Trophoblast cell (in vitro differentiated cells and primary cell): ENCODE measurements around the gene TXLNG.

ENCODE experiments used
- DNase-seq, 2 donors: peaks; one replicate each; pipeline ENCODE4 v3.0.0-alpha.2; 2016
- H2AFZ ChIP-seq: 2 replicates; pipeline ENCODE4 v1.6.1; 2013; ENCODE audit warnings: low read length, moderate library complexity, mild to moderate bottlenecking; ENCODE audit not compliant: insufficient read depth, poor library complexity
- H2AK5ac ChIP-seq: 2 replicates; pipeline ENCODE4 v1.6.1; 2013; ENCODE audit warnings: mild to moderate bottlenecking, low read length
- H2BK120ac ChIP-seq: 2 replicates; pipeline ENCODE4 v1.6.1; 2013; ENCODE audit warnings: low read length, mild to moderate bottlenecking, moderate library complexity; ENCODE audit not compliant: insufficient read depth, poor library complexity
- H2BK12ac ChIP-seq: 2 replicates; pipeline ENCODE4 v1.6.1; 2013; ENCODE audit warnings: mild to moderate bottlenecking, low read length, moderate library complexity
- H2BK5ac ChIP-seq: 2 replicates; pipeline ENCODE4 v1.6.1; 2013; ENCODE audit warnings: low read length, low read depth, moderate library complexity, mild to moderate bottlenecking; ENCODE audit not compliant: poor library complexity
- H3K14ac ChIP-seq: 2 replicates; pipeline ENCODE4 v1.6.1; 2013; ENCODE audit warnings: mild to moderate bottlenecking, low read length
- H3K18ac ChIP-seq: 2 replicates; pipeline ENCODE4 v1.6.1; 2013; ENCODE audit warnings: mild to moderate bottlenecking, low read length
- H3K23ac ChIP-seq: 2 replicates; pipeline ENCODE4 v1.6.1; 2013; ENCODE audit warnings: low read length
- H3K27ac ChIP-seq: 2 replicates; pipeline ENCODE4 v1.5.1; 2013; ENCODE audit warnings: low read depth, mild to moderate bottlenecking, inconsistent platforms, low read length, moderate library complexity
- H3K27me3 ChIP-seq: 2 replicates; pipeline ENCODE4 v1.6.1; 2013; ENCODE audit warnings: inconsistent platforms, mild to moderate bottlenecking, low read length, moderate library complexity; ENCODE audit not compliant: insufficient read depth
- H3K36me3 ChIP-seq, 2 experiments: 1 replicate in 1 of 2; 2 replicates in 1 of 2; pipeline ENCODE4 v1.6.1; 2013; ENCODE audit warnings: low read length in 2 of 2, mild to moderate bottlenecking in 2 of 2, moderate library complexity in 1 of 2; ENCODE audit not compliant: insufficient read depth in 2 of 2, control insufficient read depth in 1 of 2
- H3K4ac ChIP-seq: 2 replicates; pipeline ENCODE4 v1.6.1; 2013; ENCODE audit warnings: low read depth, mild to moderate bottlenecking, low read length, moderate library complexity
- H3K4me1 ChIP-seq, 2 experiments: 1 replicate in 1 of 2; 2 replicates in 1 of 2; pipeline ENCODE4 v1.6.1; 2013; ENCODE audit warnings: low read length in 2 of 2, mild to moderate bottlenecking in 2 of 2, moderate library complexity in 1 of 2; ENCODE audit not compliant: insufficient read depth in 2 of 2, control insufficient read depth in 1 of 2
- H3K4me2 ChIP-seq: 2 replicates; pipeline ENCODE4 v1.6.1; 2013; ENCODE audit warnings: inconsistent platforms, mild to moderate bottlenecking, low read length, moderate library complexity
- H3K4me3 ChIP-seq: 2 replicates; pipeline ENCODE4 v1.5.1; 2013; ENCODE audit warnings: mild to moderate bottlenecking, low read depth, low read length, inconsistent platforms
- H3K79me1 ChIP-seq: one replicate; pipeline ENCODE4 v1.6.1; 2013; ENCODE audit warnings: low read length
- H3K79me2 ChIP-seq: 2 replicates; pipeline ENCODE4 v1.6.1; 2013; ENCODE audit warnings: low read length, mild to moderate bottlenecking; ENCODE audit not compliant: control insufficient read depth, insufficient read depth, poor library complexity
- H3K9ac ChIP-seq: 2 replicates; pipeline ENCODE4 v1.6.1; 2013; ENCODE audit warnings: mild to moderate bottlenecking, low read length
- H3K9me3 ChIP-seq: 2 replicates; pipeline ENCODE4 v1.6.1; 2013; ENCODE audit warnings: low read depth, mild to moderate bottlenecking, control low read depth, inconsistent platforms, low read length; ENCODE audit not compliant: insufficient read depth
- H4K12ac ChIP-seq: 2 replicates; pipeline ENCODE4 v1.6.1; 2013; ENCODE audit warnings: low read depth, mild to moderate bottlenecking, low read length, moderate library complexity
- H4K8ac ChIP-seq: 2 replicates; pipeline ENCODE4 v1.6.1; 2013; ENCODE audit warnings: low read depth, mild to moderate bottlenecking, low read length, moderate library complexity
- H4K91ac ChIP-seq: one replicate; pipeline ENCODE4 v1.6.1; 2013; ENCODE audit warnings: low read depth, mild to moderate bottlenecking, low read length, moderate library complexity
- WGBS: extraction: QIAGEN DNeasy Blood & Tissue Kit; methylation state at CpG from one replicate; pipeline ENCODE4 v1.1.7; 2013; ENCODE audit warnings: missing lambda C conversion rate; ENCODE audit not compliant: insufficient read length, insufficient coverage; ENCODE audit errors: extremely low coverage; 5-methylcytosine and 5-hydroxymethylcytosine counted together

The TXLNG gene

GRCh38 chrX:16745102-16745501 is 41.2 kb upstream of the TXLNG start:
- no peak overlapping the region for H4K12ac ChIP-seq
- H3K23ac ChIP-seq: no peak overlapping the region
- no peak overlapping the region for H4K8ac ChIP-seq
- no peak overlapping the region for H2BK120ac ChIP-seq
- no peak overlapping the region for H3K9ac ChIP-seq
- H2BK5ac ChIP-seq: no peak overlapping the region
- no peak overlapping the region for H2AFZ ChIP-seq
- H3K27me3 ChIP-seq: no peaks in the 10 kb centered on the region
- no peaks in the 10 kb centered on the region for H3K9me3 ChIP-seq
- no peaks in the 10 kb centered on the region for H3K4me1 ChIP-seq
- no peak overlapping the region for H4K91ac ChIP-seq
- peaks cover 33 to 40% of the 10 kb centered on the region in 2 experiments for H3K36me3 ChIP-seq
- H2AK5ac ChIP-seq: no peak overlapping the region
- no peak for DNase-seq
- WGBS: no CpG with 5 or more reads among the region's 5 CpGs
- no peak overlapping the region for H3K27ac ChIP-seq
- no peak overlapping the region for H3K4ac ChIP-seq
- H2BK12ac ChIP-seq: no peak overlapping the region
- no peak overlapping the region for H3K4me3 ChIP-seq
- H3K18ac ChIP-seq: no peak overlapping the region
- H3K79me1 ChIP-seq: no peaks in the 10 kb centered on the region
- H3K4me2 ChIP-seq: no peak overlapping the region
- H3K14ac ChIP-seq: no peak overlapping the region
- H3K79me2 ChIP-seq: no peaks in the 10 kb centered on the region

DNA sequence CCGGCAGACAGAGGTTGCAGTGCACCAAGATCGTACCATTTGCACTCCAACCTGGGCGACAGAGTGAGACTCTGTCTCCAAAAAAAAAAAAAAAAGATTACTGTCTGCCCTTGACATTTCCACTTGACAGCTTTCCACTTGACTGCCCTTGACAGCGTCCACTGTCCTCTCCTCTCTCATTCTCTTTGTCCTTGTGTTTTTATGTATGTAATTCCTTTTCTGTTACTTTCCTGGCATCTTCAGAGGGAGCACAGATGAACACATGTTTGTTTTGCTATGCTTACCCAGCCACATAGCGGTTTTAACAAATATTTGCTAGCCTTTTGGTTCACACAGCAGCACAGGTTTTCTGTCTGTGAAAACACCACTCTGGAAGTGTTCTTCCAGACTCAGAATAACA is 40.6 kb upstream of the TXLNG start:
- Histone ChIP-seq H3K4ac (no peak overlapping the region), H2AK5ac (no peak overlapping the region), H3K23ac (no peak overlapping the region), H3K9ac (no peak overlapping the region), H3K79me1 (no peaks in the 10 kb centered on the region), H3K36me3 (peaks cover 33 to 44% of the 10 kb centered on the region in 2 experiments), H3K4me3 (no peak overlapping the region), H3K9me3 (no peaks in the 10 kb centered on the region), H3K4me1 (no peaks in the 10 kb centered on the region), H4K12ac (no peak overlapping the region), H3K27ac (no peak overlapping the region), H2AFZ (no peak overlapping the region), H3K4me2 (no peak overlapping the region), H4K91ac (no peak overlapping the region), H3K14ac (no peak overlapping the region), H3K18ac (no peak overlapping the region), H2BK5ac (no peak overlapping the region), H3K79me2 (no peaks in the 10 kb centered on the region), H4K8ac (no peak overlapping the region), H3K27me3 (no peaks in the 10 kb centered on the region), H2BK12ac (no peak overlapping the region), H2BK120ac (no peak overlapping the region)
- DNase-seq: no peak
- no CpG with 5 or more reads among the region's 5 CpGs for WGBS

- no peak overlapping the region for H3K18ac ChIP-seq
Observed at GRCh38 chrX:16748425-16748824, 37.8 kb upstream of the TXLNG start.

GRCh38 chrX:16750136-16750535 is 36.1 kb upstream of the TXLNG start:
- Histone ChIP-seq H3K9ac (no peak overlapping the region), H3K9me3 (no peaks in the 10 kb centered on the region), H3K79me2 (no peaks in the 10 kb centered on the region), H3K27me3 (no peaks in the 10 kb centered on the region), H3K4me3 (no peak overlapping the region), H2AK5ac (no peak overlapping the region), H3K14ac (no peak overlapping the region), H4K91ac (no peak overlapping the region), H4K8ac (no peak overlapping the region), H2BK5ac (no peak overlapping the region), H3K4me1 (peaks cover 2% of the 10 kb centered on the region in 2 experiments), H3K18ac (no peak overlapping the region), H3K36me3 (peaks cover 15 to 23% of the 10 kb centered on the region in 2 experiments), H2BK120ac (no peak overlapping the region), H3K4me2 (no peak overlapping the region), H3K4ac (no peak overlapping the region), H3K79me1 (no peaks in the 10 kb centered on the region), H4K12ac (no peak overlapping the region), H2BK12ac (no peak overlapping the region), H3K27ac (no peak overlapping the region), H3K23ac (no peak overlapping the region), H2AFZ (no peak overlapping the region)
- DNase-seq: no peak
- no CpG with 5 or more reads among the region's 7 CpGs for WGBS

More at GRCh38 chrX:16748425-16748824, 37.8 kb upstream of the TXLNG start:
- H3K14ac ChIP-seq: no peak overlapping the region
- no peak overlapping the region for H3K27ac ChIP-seq
- H3K23ac ChIP-seq: no peak overlapping the region
- H3K4me3 ChIP-seq: no peak overlapping the region
- no peak overlapping the region for H2BK12ac ChIP-seq
- WGBS: no CpG with 5 or more reads among the region's 5 CpGs
- no peak overlapping the region for H2AK5ac ChIP-seq
- H4K91ac ChIP-seq: no peak overlapping the region
- no peak overlapping the region for H4K12ac ChIP-seq
- no peaks in the 10 kb centered on the region for H3K79me1 ChIP-seq
- H2BK120ac ChIP-seq: no peak overlapping the region
- no peak overlapping the region for H2AFZ ChIP-seq
- no peak overlapping the region for H3K4me2 ChIP-seq
- no peaks in the 10 kb centered on the region for H3K4me1 ChIP-seq
- no peak for DNase-seq
- H4K8ac ChIP-seq: no peak overlapping the region
- no peak overlapping the region for H3K9ac ChIP-seq
- no peak overlapping the region for H3K4ac ChIP-seq
- no peaks in the 10 kb centered on the region for H3K27me3 ChIP-seq
- no peak overlapping the region for H2BK5ac ChIP-seq
- H3K36me3 ChIP-seq: peaks cover 29 to 36% of the 10 kb centered on the region in 2 experiments
- no peaks in the 10 kb centered on the region for H3K9me3 ChIP-seq
- no peaks in the 10 kb centered on the region for H3K79me2 ChIP-seq
